ENCODE measurements around the gene NLGN3.

The NLGN3 gene

GRCh38 chrX:71214152-71214551 lies 69.5 kb downstream of the NLGN3 start:
- no peak overlapping the region for H3K4me3 ChIP-seq (ENCODE audit: low read length)
- H3K27ac ChIP-seq (ENCODE audit: low read depth, low read length): no peak overlapping the region
- H3K4me1 ChIP-seq (ENCODE audit: control insufficient read depth, insufficient read depth, low read length): no peaks in the 10 kb centered on the region
- no peaks in the 10 kb centered on the region for H3K36me3 ChIP-seq (ENCODE audit: control insufficient read depth, insufficient read depth, low read length)
- H3K9ac ChIP-seq (ENCODE audit: low read length): no peak overlapping the region
- H3K27me3 ChIP-seq (ENCODE audit: control insufficient read depth, insufficient read depth, low read length): peaks cover 4% of the 10 kb centered on the region

GRCh38 chrX:71214604-71215337 lies 70.1 kb downstream of the NLGN3 start:
- Histone ChIP-seq H3K4me1 (ENCODE audit: control insufficient read depth, insufficient read depth, low read length) (no peaks in the 10 kb centered on the region), H3K27me3 (ENCODE audit: control insufficient read depth, insufficient read depth, low read length) (peaks cover 4% of the 10 kb centered on the region), H3K4me3 (ENCODE audit: low read length) (peak overlapping the region; percentile 47), H3K27ac (ENCODE audit: low read depth, low read length) (no peak overlapping the region), H3K9ac (ENCODE audit: low read length) (no peak overlapping the region), H3K36me3 (ENCODE audit: control insufficient read depth, insufficient read depth, low read length) (no peaks in the 10 kb centered on the region)

GRCh38 chrX:71215338-71215912 lies 70.8 kb downstream of the NLGN3 start:
- Histone ChIP-seq H3K27me3 (ENCODE audit: control insufficient read depth, insufficient read depth, low read length) (peaks cover 4% of the 10 kb centered on the region), H3K36me3 (ENCODE audit: control insufficient read depth, insufficient read depth, low read length) (no peaks in the 10 kb centered on the region), H3K4me1 (ENCODE audit: control insufficient read depth, insufficient read depth, low read length) (no peaks in the 10 kb centered on the region), H3K4me3 (ENCODE audit: low read length) (peak overlapping the region; percentile 47), H3K27ac (ENCODE audit: low read depth, low read length) (no peak overlapping the region), H3K9ac (ENCODE audit: low read length) (no peak overlapping the region)

- Histone ChIP-seq H3K27ac (ENCODE audit: low read depth, low read length) (no peak overlapping the region), H3K4me1 (ENCODE audit: control insufficient read depth, insufficient read depth, low read length) (no peaks in the 10 kb centered on the region), H3K27me3 (ENCODE audit: control insufficient read depth, insufficient read depth, low read length) (peaks cover 4% of the 10 kb centered on the region), H3K4me3 (ENCODE audit: low read length) (peak overlapping the region; percentile 37), H3K36me3 (ENCODE audit: control insufficient read depth, insufficient read depth, low read length) (no peaks in the 10 kb centered on the region), H3K9ac (ENCODE audit: low read length) (no peak overlapping the region)
Measured at GRCh38 chrX:71216485-71216884, 71.8 kb downstream of the NLGN3 start.

- H3K4me1 ChIP-seq (ENCODE audit: control insufficient read depth, insufficient read depth, low read length): no peaks in the 10 kb centered on the region
- peaks cover 4% of the 10 kb centered on the region for H3K27me3 ChIP-seq (ENCODE audit: control insufficient read depth, insufficient read depth, low read length)
- no peak overlapping the region for H3K4me3 ChIP-seq (ENCODE audit: low read length)
- no peak overlapping the region for H3K9ac ChIP-seq (ENCODE audit: low read length)
- no peaks in the 10 kb centered on the region for H3K36me3 ChIP-seq (ENCODE audit: control insufficient read depth, insufficient read depth, low read length)
- H3K27ac ChIP-seq (ENCODE audit: low read depth, low read length): no peak overlapping the region
Measured at GRCh38 chrX:71217298-71217697, 72.7 kb downstream of the NLGN3 start.
